IMR-90 (cell line): ENCODE results near the gene MCUR1. TPM values are rescaled to one million over a fixed set of nuclear protein-coding genes. Genes with fewer than 3 reads are reported as not detected.

Experiments
- ATAC-seq: fragments of 200-7000 bp; cut with Tn5 transposase; 2 replicates; pipeline ENCODE4 v1.9.1; 2020; ENCODE audit warnings: low read depth, mild to moderate bottlenecking, moderate library complexity
- BruUV-seq: library from RNA; stranded (reverse); fragments of 400-500 nt; replicated peaks from 2 replicates; lab custom pipeline; 2021; lab: Mats Ljungman, UMichigan
- CTCF ChIA-PET: fragments of 300-600 bp; formaldehyde crosslinking; extraction: SDS; loops from one replicate; lab custom pipeline; 2021; ENCODE audit warnings: antibody characterized with exemption; lab: Yijun Ruan, JAX
- POLR2A ChIA-PET: fragments of 300-600 bp; sonication (Branson Sonifier 250); formaldehyde crosslinking; loops from one replicate; lab custom pipeline; 2022; ENCODE audit warnings: antibody characterized with exemption; ENCODE audit not compliant: unreplicated experiment; lab: Charles Lee
- DNase-seq: peaks from one replicate; pipeline ENCODE4 v3.0.0; 2013
- H2AFZ ChIP-seq: replicated peaks from 2 replicates; pipeline ENCODE3; 2013; ENCODE audit warnings: low read length, mild to moderate bottlenecking; ENCODE audit not compliant: poor library complexity
- H2AK5ac ChIP-seq: 2 replicates; pipeline ENCODE4 v1.6.1; 2013; ENCODE audit warnings: low read depth, low read length, inconsistent platforms
- H2AK9ac ChIP-seq: replicated peaks from 2 replicates; pipeline ENCODE3; 2013; ENCODE audit warnings: mild to moderate bottlenecking, low read depth, low read length, moderate library complexity; ENCODE audit not compliant: poor library complexity
- H2BK120ac ChIP-seq: 2 replicates; pipeline ENCODE4 v1.6.1; 2013; ENCODE audit warnings: low read depth, low read length, inconsistent platforms
- H2BK15ac ChIP-seq: 3 replicates; pipeline ENCODE4 v1.6.1; 2013; ENCODE audit warnings: low read depth, low read length, inconsistent platforms
- H2BK20ac ChIP-seq: 2 replicates; pipeline ENCODE4 v1.6.1; 2013; ENCODE audit warnings: low read depth, mild to moderate bottlenecking, inconsistent platforms, low read length, moderate library complexity
- H2BK5ac ChIP-seq: 2 replicates; pipeline ENCODE4 v1.6.1; 2013; ENCODE audit warnings: mild to moderate bottlenecking, low read depth, low read length, inconsistent platforms; ENCODE audit not compliant: poor library complexity, severe bottlenecking
- H3K14ac ChIP-seq: replicated peaks from 2 replicates; pipeline ENCODE4 v1.6.1; 2013; ENCODE audit warnings: low read depth, low read length, inconsistent platforms
- H3K18ac ChIP-seq: 2 replicates; pipeline ENCODE4 v1.6.1; 2013; ENCODE audit warnings: low read depth, low read length, control low read depth
- H3K23ac ChIP-seq: 2 replicates; pipeline ENCODE4 v1.6.1; 2013; ENCODE audit warnings: low read depth, low read length, inconsistent platforms
- H3K27ac ChIP-seq: 2 replicates; pipeline ENCODE4 v1.5.1; 2013; ENCODE audit warnings: mild to moderate bottlenecking, control low read depth, low read length; ENCODE audit not compliant: insufficient read depth
- H3K27me3 ChIP-seq: 2 replicates; pipeline ENCODE4 v1.6.1; 2013; ENCODE audit warnings: low read length; ENCODE audit not compliant: control insufficient read depth, insufficient read depth
- H3K36me3 ChIP-seq: 2 replicates; pipeline ENCODE4 v1.6.1; 2013; ENCODE audit warnings: low read length, mixed read lengths; ENCODE audit not compliant: control insufficient read depth, insufficient read depth
- H3K4ac ChIP-seq: 2 replicates; pipeline ENCODE4 v1.6.1; 2013; ENCODE audit warnings: low read depth, low read length, inconsistent platforms
- H3K4me1 ChIP-seq: 2 replicates; pipeline ENCODE4 v1.6.1; 2013; ENCODE audit warnings: low read length, mixed read lengths; ENCODE audit not compliant: control insufficient read depth, insufficient read depth
- H3K4me2 ChIP-seq: 2 replicates; pipeline ENCODE4 v1.6.1; 2013; ENCODE audit warnings: low read depth, mild to moderate bottlenecking, control low read depth, low read length, moderate library complexity
- H3K4me3 ChIP-seq: 2 replicates; pipeline ENCODE4 v1.5.1; 2013; ENCODE audit warnings: low read depth, mild to moderate bottlenecking, control low read depth, low read length, moderate library complexity; ENCODE audit not compliant: insufficient read depth
- H3K56ac ChIP-seq: 2 replicates; pipeline ENCODE4 v1.6.1; 2013; ENCODE audit warnings: low read length, inconsistent platforms; ENCODE audit not compliant: insufficient read depth; ENCODE audit errors: extremely low read depth
- H3K79me1 ChIP-seq, 2 experiments: 2 replicates each; pipeline ENCODE4 v1.6.1; 2013; ENCODE audit warnings: low read length in 2 of 2, inconsistent platforms in 1 of 2, low read depth in 1 of 2
- H3K9ac ChIP-seq: 2 replicates; pipeline ENCODE4 v1.6.1; 2013; ENCODE audit warnings: low read depth, low read length, control low read depth
- H3K9me1 ChIP-seq: 2 replicates; pipeline ENCODE4 v1.6.1; 2013; ENCODE audit warnings: low read length, inconsistent platforms; ENCODE audit not compliant: insufficient read depth
- H3K9me3 ChIP-seq: 2 replicates; pipeline ENCODE4 v1.6.1; 2013; ENCODE audit warnings: low read length; ENCODE audit not compliant: control insufficient read depth, insufficient read depth
- H4K20me1 ChIP-seq: 2 replicates; pipeline ENCODE4 v1.6.1; 2013; ENCODE audit warnings: low read length, inconsistent platforms; ENCODE audit not compliant: insufficient read depth
- H4K5ac ChIP-seq: 2 replicates; pipeline ENCODE4 v1.6.1; 2013; ENCODE audit warnings: mild to moderate bottlenecking, low read depth, low read length, control low read depth
- H4K8ac ChIP-seq, 2 experiments: 2 replicates each; pipeline ENCODE4 v1.6.1; 2013; ENCODE audit warnings: low read depth in 2 of 2, low read length in 2 of 2, control low read depth in 1 of 2, inconsistent platforms in 1 of 2
- H4K91ac ChIP-seq: 2 replicates; pipeline ENCODE4 v1.6.1; 2013; ENCODE audit warnings: low read depth, low read length, inconsistent platforms; ENCODE audit not compliant: insufficient read depth
- BHLHE40 ChIP-seq: fragments of 150-350 bp; IDR thresholded peaks from 2 replicates; pipeline ENCODE4 v1.6.1; 2016; ENCODE audit warnings: mild to moderate bottlenecking, low read depth, low read length
- CEBPB ChIP-seq: IDR thresholded peaks from 2 replicates; pipeline ENCODE4 v1.6.1; 2012; ENCODE audit warnings: low read depth, low read length, improper control_type of control experiment
- CHD1 ChIP-seq: IDR thresholded peaks from 2 replicates; pipeline ENCODE4 v1.6.1; 2012; ENCODE audit warnings: low read depth, low read length, improper control_type of control experiment
- FOS ChIP-seq: fragments of 150-350 bp; IDR thresholded peaks from 2 replicates; pipeline ENCODE4 v1.6.1; 2016; ENCODE audit warnings: low read depth, low read length
- MAFK ChIP-seq: IDR thresholded peaks from 2 replicates; pipeline ENCODE4 v1.6.1; 2012; ENCODE audit warnings: low read depth, low read length, improper control_type of control experiment
- MXI1 ChIP-seq: IDR thresholded peaks from 2 replicates; pipeline ENCODE4 v1.6.1; 2012; ENCODE audit warnings: low read depth, mild to moderate bottlenecking, low read length, moderate library complexity, borderline replicate concordance
- NFE2L2 ChIP-seq: fragments of 150-350 bp; IDR thresholded peaks from 2 replicates; pipeline ENCODE4 v1.6.1; 2016; ENCODE audit warnings: low read depth, mild to moderate bottlenecking, low read length
- POLR2A ChIP-seq: IDR thresholded peaks from 2 replicates; pipeline ENCODE4 v1.6.1; 2012; ENCODE audit warnings: mild to moderate bottlenecking, low read depth, low read length
- RAD21 ChIP-seq: IDR thresholded peaks from 2 replicates; pipeline ENCODE4 v1.6.1; 2012; ENCODE audit warnings: low read length, improper control_type of control experiment
- RCOR1 ChIP-seq: IDR thresholded peaks from 2 replicates; pipeline ENCODE4 v1.6.1; 2012; ENCODE audit warnings: mild to moderate bottlenecking, low read length, improper control_type of control experiment; ENCODE audit not compliant: insufficient replicate concordance
- RFX5 ChIP-seq: IDR thresholded peaks from 2 replicates; pipeline ENCODE4 v1.8.0; 2012; ENCODE audit warnings: low read depth, mild to moderate bottlenecking, low read length, moderate library complexity
- SMC3 ChIP-seq: fragments of 150-350 bp; IDR thresholded peaks from 2 replicates; pipeline ENCODE4 v1.6.1; 2016; ENCODE audit warnings: low read depth, mild to moderate bottlenecking, antibody characterized with exemption, low read length, moderate library complexity
- WGBS, 2 experiments: methylation state at CpG; one replicate each; pipeline versions ENCODE4 v1.1.5 to v1.1.7; 2013; ENCODE audit warnings: missing lambda C conversion rate in 2 of 2; ENCODE audit not compliant: insufficient read length in 1 of 2; ENCODE audit errors: extremely low coverage in 2 of 2; 5-methylcytosine and 5-hydroxymethylcytosine counted together
- dilution Hi-C: fragments of 300-500 bp; cut with HindIII; formaldehyde crosslinking; loops from one replicate; pipeline ENCODE4 v1.14.3; 2018; ENCODE audit warnings: low sequenced_read_pairs; ENCODE audit not compliant: unreplicated experiment
- in situ Hi-C: fragments of 300-500 bp; cut with MboI; formaldehyde crosslinking; loops from 3 replicates; pipeline ENCODE4 v1.14.3; 2019; ENCODE audit warnings: low sequenced_read_pairs, inconsistent platforms, mixed read lengths
- intact Hi-C: fragments of 100-400 bp; cut with micrococcal nuclease; formaldehyde crosslinking; loops from 2 replicates; pipeline ENCODE4 v1.10.0; 2022
- polyA plus RNA-seq, 3 experiments: library from polyadenylated mRNA; depleted of rRNA; stranded (reverse); fragments of >200 nt; gene quantifications; 2 replicates each; pipeline ENCODE4 v1.2.3, GENCODE V29; 2012; ENCODE audit warnings: low replicate concordance in 1 of 3
- total RNA-seq: library from RNA; depleted of rRNA; stranded (reverse); fragments of >200 nt; gene quantifications from 2 replicates; pipeline ENCODE4 v1.2.3, GENCODE V29; 2012
- TF ChIP-seq, protein P1 (sequence below): fragments of 150-350 bp; IDR thresholded peaks from 2 replicates; pipeline ENCODE4 v1.6.1; 2017; ENCODE audit warnings: mild to moderate bottlenecking, antibody characterized with exemption, low read length, low read depth
- TF ChIP-seq, protein P2 (sequence below): fragments of 150-350 bp; IDR thresholded peaks from 2 replicates; pipeline ENCODE4 v1.6.1; 2016; ENCODE audit warnings: low read depth, mild to moderate bottlenecking, low read length, moderate library complexity, borderline replicate concordance
- TF ChIP-seq, protein P3 (sequence below): conservative IDR thresholded peaks from 2 replicates; pipeline ENCODE4 v1.5.1; 2012; ENCODE audit warnings: mild to moderate bottlenecking, low read depth, low read length, improper control_type of control experiment

The MCUR1 gene
- total and polyA plus RNA-seq, 2 of the 4 experiments (the other 2 are of a cell fraction), result 4.1 to 6.5 TPM

DNA sequence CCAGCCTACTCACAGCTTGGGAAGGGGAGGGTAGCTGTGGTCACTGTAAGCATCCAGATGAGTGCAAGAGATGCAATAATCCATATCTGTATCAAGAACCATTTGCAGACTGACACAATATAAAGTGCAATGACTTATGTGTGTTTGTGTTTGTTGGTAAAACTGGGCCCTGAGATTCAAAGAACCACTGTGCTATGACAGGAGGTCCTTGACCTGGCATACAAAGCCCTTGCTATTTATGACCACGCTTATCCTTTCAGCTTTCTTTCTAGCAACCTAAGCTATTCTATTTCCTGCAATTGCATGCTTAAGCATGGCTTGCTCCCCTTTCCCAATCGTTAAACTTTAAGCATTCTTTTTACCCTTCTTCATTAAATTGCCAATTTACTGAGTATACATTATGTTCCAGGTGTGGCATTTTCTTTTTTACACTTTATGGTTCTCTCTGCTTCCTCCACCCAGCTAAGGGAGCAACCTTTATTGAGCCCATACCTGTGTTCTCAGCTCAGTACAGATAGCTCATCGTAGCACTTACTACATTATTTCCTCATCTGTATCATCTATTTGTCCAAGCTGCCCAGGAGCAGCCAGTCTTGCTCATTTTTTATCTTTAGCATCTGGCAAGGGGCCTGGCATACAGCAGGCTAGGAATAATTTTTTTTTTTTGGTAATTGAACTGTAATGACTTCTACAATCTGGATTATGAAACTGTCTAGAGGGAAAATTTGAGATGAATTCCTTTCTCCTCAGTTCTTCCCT, 3.5 kb downstream of the MCUR1 start:
- no peak overlapping the region for H4K91ac ChIP-seq
- H3K18ac ChIP-seq, result no peak overlapping the region
- POLR2A ChIA-PET, result no interaction called here
- CTCF ChIA-PET, result interaction anchor here (0.6 kb wide), 2 partner anchors 10 to 256 kb away, joined by 3 read pairs; no protein-coding TSS in a partner anchor
- WGBS, 2 experiments, result 100% methylated on average over 1 of the region's 3 CpGs; no CpG with 5 or more reads in 1 of the 2 experiments
- ATAC-seq (no peak), DNase-seq (no peak)
- H3K27ac ChIP-seq, result no peak overlapping the region
- peaks cover 3% of the 10 kb centered on the region for H4K20me1 ChIP-seq
- H2AK9ac ChIP-seq, result no peak overlapping the region
- H2AK5ac ChIP-seq, result no peak overlapping the region
- H3K4me3 ChIP-seq, result no peak overlapping the region
- H3K23ac ChIP-seq, result no peak overlapping the region
- H3K79me1 ChIP-seq, result peaks cover 22 to 48% of the 10 kb centered on the region in 2 experiments
- BruUV-seq, result no TSS peak
- in situ Hi-C loops (no loop called here), dilution Hi-C loops (no loop called here), intact Hi-C loops (no loop called here)
- H3K4me2 ChIP-seq, result no peak overlapping the region
- H3K9ac ChIP-seq, result no peak overlapping the region
- H3K36me3 ChIP-seq, result 0 out of 2 replicates have a peak, but pooled peaks cover 2% of the 10 kb centered on the region
- H3K14ac ChIP-seq, result no peak overlapping the region
- no peak overlapping the region for H2BK20ac ChIP-seq
- no peaks in the 10 kb centered on the region for H3K4me1 ChIP-seq
- H2BK120ac ChIP-seq, result no peak overlapping the region
- no peak overlapping the region for H2BK15ac ChIP-seq
- H2BK5ac ChIP-seq, result no peak overlapping the region
- peaks cover 10% of the 10 kb centered on the region; the same call in 1 of the 2 replicates for H3K9me1 ChIP-seq
- no peak overlapping the region for H4K5ac ChIP-seq
- H3K27me3 ChIP-seq, result no peaks in the 10 kb centered on the region
- no peaks in the 10 kb centered on the region for H3K9me3 ChIP-seq
- no peak overlapping the region for H2AFZ ChIP-seq
- no peak overlapping the region for H3K56ac ChIP-seq
- H4K8ac ChIP-seq, result no peak overlapping the region
- H3K4ac ChIP-seq, result no peak overlapping the region
- TF ChIP-seq CHD1, result no peak
- no peak for TF ChIP-seq SMC3
- TF ChIP-seq, protein P1, sequence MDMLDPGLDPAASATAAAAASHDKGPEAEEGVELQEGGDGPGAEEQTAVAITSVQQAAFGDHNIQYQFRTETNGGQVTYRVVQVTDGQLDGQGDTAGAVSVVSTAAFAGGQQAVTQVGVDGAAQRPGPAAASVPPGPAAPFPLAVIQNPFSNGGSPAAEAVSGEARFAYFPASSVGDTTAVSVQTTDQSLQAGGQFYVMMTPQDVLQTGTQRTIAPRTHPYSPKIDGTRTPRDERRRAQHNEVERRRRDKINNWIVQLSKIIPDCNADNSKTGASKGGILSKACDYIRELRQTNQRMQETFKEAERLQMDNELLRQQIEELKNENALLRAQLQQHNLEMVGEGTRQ, result no peak
- TF ChIP-seq RFX5, result no peak
- TF ChIP-seq, protein P2, sequence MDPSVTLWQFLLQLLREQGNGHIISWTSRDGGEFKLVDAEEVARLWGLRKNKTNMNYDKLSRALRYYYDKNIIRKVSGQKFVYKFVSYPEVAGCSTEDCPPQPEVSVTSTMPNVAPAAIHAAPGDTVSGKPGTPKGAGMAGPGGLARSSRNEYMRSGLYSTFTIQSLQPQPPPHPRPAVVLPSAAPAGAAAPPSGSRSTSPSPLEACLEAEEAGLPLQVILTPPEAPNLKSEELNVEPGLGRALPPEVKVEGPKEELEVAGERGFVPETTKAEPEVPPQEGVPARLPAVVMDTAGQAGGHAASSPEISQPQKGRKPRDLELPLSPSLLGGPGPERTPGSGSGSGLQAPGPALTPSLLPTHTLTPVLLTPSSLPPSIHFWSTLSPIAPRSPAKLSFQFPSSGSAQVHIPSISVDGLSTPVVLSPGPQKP, result no peak
- TF ChIP-seq, protein P3, sequence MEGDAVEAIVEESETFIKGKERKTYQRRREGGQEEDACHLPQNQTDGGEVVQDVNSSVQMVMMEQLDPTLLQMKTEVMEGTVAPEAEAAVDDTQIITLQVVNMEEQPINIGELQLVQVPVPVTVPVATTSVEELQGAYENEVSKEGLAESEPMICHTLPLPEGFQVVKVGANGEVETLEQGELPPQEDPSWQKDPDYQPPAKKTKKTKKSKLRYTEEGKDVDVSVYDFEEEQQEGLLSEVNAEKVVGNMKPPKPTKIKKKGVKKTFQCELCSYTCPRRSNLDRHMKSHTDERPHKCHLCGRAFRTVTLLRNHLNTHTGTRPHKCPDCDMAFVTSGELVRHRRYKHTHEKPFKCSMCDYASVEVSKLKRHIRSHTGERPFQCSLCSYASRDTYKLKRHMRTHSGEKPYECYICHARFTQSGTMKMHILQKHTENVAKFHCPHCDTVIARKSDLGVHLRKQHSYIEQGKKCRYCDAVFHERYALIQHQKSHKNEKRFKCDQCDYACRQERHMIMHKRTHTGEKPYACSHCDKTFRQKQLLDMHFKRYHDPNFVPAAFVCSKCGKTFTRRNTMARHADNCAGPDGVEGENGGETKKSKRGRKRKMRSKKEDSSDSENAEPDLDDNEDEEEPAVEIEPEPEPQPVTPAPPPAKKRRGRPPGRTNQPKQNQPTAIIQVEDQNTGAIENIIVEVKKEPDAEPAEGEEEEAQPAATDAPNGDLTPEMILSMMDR, result no peak
- no peak for TF ChIP-seq BHLHE40
- TF ChIP-seq MAFK, result no peak
- no peak for TF ChIP-seq NFE2L2
- TF ChIP-seq MXI1, result no peak
- TF ChIP-seq CEBPB, result no peak
- no peak for TF ChIP-seq RAD21
- no peak for TF ChIP-seq POLR2A
- TF ChIP-seq RCOR1, result no peak
- TF ChIP-seq FOS, result no peak
